ENCODE measurements around the gene UBR2. TPM values are rescaled to one million over a fixed set of nuclear protein-coding genes. Genes with fewer than 3 reads are reported as not detected.

Gene UBR2
- total RNA-seq, 5 donors from 2014 or later (not counting 1 experiment from before 2014, with no cell fraction given), result 41.1 to 47.6 (median 44.8) TPM

DNA sequence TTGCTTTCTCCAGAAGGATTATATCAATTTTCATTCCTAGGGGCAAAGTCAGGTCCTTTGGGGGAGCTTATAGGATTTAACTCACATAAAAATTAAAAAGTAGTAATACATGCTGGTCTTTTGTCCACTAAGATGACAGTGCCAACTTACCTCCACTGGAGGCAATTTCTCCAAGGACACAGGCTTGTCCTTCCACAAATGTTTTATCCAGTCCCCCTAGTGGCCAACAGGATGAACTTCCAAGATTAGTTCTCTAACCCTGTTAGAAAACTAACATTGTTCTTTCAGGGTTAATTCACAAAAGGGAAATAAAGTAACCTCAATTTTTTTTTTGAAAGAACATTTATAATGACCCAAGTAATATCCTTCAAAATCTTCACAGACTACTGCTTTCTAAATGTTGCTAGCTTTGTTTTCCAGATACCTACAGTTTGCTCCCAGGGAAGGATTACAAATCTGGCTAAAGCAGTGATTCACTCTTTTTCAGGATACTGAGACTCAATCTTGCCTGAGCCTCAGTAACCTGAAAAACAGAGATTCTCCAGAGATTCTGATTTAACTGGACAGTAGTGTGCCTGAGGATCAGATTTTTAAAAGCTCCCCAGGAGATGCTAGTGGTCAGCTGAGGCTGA is 31.7 kb upstream of the UBR2 start:
- Histone ChIP-seq H3K9me3 (no peaks in the 10 kb centered on the region), H3K27me3 (replicated peaks in 1 of 2; ENCODE audit: control insufficient read depth in 2 of 2, extremely low read depth in 1 of 2, insufficient read depth in 2 of 2, low read length in 1 of 2) (no peaks in the 10 kb centered on the region), H3K27ac (ENCODE audit: low read length) (no peak overlapping the region), H3K4me3 (ENCODE audit: control insufficient read depth in 1 of 2, extremely low read depth in 1 of 2, low read length in 1 of 2) (no peak overlapping the region), H3K36me3 (ENCODE audit: control insufficient read depth in 2 of 2, extremely low read depth in 1 of 2, insufficient read depth in 1 of 2, low read length in 1 of 2) (no peaks in the 10 kb centered on the region), H3K4me1 (ENCODE audit: control insufficient read depth in 1 of 2, extremely low read depth in 1 of 2, insufficient read depth in 2 of 2, low read length in 2 of 2) (no peaks in the 10 kb centered on the region)
- H3K4me1 Mint-ChIP-seq, result no peaks in the 10 kb centered on the region
- no peaks in the 10 kb centered on the region for H3K27me3 Mint-ChIP-seq
- no peak overlapping the region for H3K27ac Mint-ChIP-seq
- H3K4me3 Mint-ChIP-seq, result no peak overlapping the region
- H3K9me3 Mint-ChIP-seq, result no peaks in the 10 kb centered on the region
- no peaks in the 10 kb centered on the region for H3K36me3 Mint-ChIP-seq
- ATAC-seq (replicated peaks in 1 of 4), result peak in 1 of 4 experiments; percentile 54
- ChIA-PET POLR2A (interaction anchor here in 1 of 2 donors (0.5 to 0.6 kb wide), 2 partner anchors 25 to 437 kb away, joined by 3 read pairs; no protein-coding TSS in a partner anchor), CTCF (interaction anchor here (0.7 to 2.1 kb wide), 8 partner anchors 15 to 1812 kb away, joined by 3 to 10 read pairs (median 4); no protein-coding TSS in a partner anchor)
- DNase-seq, result peak in 9 of 35 experiments; percentile 3 to 70 (median 11)

DNA sequence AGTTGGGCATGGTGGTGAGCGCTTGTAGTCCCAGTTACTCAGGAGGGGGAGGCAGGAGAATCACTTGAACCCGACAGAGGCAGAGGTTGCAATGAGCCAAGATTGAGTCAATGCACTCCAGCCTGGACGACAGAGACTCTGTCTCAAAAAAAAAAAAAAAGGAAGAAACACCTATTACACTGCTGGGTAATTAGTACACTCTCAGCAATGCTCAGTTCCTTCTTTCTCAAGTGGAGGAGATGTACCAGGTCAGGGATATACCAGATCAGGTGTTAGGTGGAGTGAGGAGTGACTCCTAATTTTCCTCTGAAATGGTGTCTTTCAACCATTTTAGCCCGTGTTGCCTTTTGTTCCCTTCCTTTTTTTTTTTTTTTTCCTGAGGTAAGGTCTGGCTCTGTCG is 30.0 kb upstream of the UBR2 start:
- ChIA-PET POLR2A (no interaction called here), CTCF (interaction anchor here in 1 of 2 donors (0.7 to 1.0 kb wide), 2 partner anchors 14 to 1423 kb away, joined by 3 read pairs; no protein-coding TSS in a partner anchor)
- Mint-ChIP-seq H3K4me3 (no peak overlapping the region), H3K4me1 (no peaks in the 10 kb centered on the region), H3K9me3 (no peaks in the 10 kb centered on the region), H3K27ac (no peak overlapping the region), H3K36me3 (no peaks in the 10 kb centered on the region), H3K27me3 (no peaks in the 10 kb centered on the region)
- 100% methylated on average over 1 of the region's 5 CpGs for WGBS (ENCODE audit: insufficient coverage)
- Histone ChIP-seq H3K9me3 (no peaks in the 10 kb centered on the region), H3K4me3 (ENCODE audit: control insufficient read depth in 1 of 2, extremely low read depth in 1 of 2, low read length in 1 of 2) (no peak overlapping the region), H3K36me3 (ENCODE audit: control insufficient read depth in 2 of 2, extremely low read depth in 1 of 2, insufficient read depth in 1 of 2, low read length in 1 of 2) (no peaks in the 10 kb centered on the region), H3K4me1 (ENCODE audit: control insufficient read depth in 1 of 2, extremely low read depth in 1 of 2, insufficient read depth in 2 of 2, low read length in 2 of 2) (no peaks in the 10 kb centered on the region), H3K27me3 (replicated peaks in 1 of 2; ENCODE audit: control insufficient read depth in 2 of 2, extremely low read depth in 1 of 2, insufficient read depth in 2 of 2, low read length in 1 of 2) (no peaks in the 10 kb centered on the region), H3K27ac (ENCODE audit: low read length) (no peak overlapping the region)
- DNase-seq, result no peak
- ATAC-seq (replicated peaks in 1 of 4), result no peak

DNA sequence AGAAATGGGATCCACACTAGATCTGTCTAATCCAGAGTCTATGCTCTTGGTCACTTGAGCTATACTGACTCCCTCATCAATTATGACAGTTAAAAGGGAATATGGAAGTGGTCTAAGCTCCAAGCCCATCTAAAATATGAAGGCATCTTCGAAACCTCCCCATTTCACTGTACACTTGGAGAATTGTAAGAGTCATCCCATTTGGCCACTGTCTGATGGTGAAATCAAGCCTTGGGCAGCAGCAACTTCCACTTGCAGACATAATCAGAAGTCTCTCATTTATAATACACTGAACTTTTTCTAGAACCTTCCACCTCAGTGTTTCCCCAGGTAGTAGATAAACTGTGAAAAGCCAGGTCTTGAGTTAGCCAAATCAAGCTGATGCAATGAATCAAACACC is 26.3 kb upstream of the UBR2 start:
- Histone ChIP-seq H3K4me3 (ENCODE audit: control insufficient read depth in 1 of 2, extremely low read depth in 1 of 2, low read length in 1 of 2) (no peak overlapping the region), H3K4me1 (ENCODE audit: control insufficient read depth in 1 of 2, extremely low read depth in 1 of 2, insufficient read depth in 2 of 2, low read length in 2 of 2) (no peaks in the 10 kb centered on the region), H3K27me3 (replicated peaks in 1 of 2; ENCODE audit: control insufficient read depth in 2 of 2, extremely low read depth in 1 of 2, insufficient read depth in 2 of 2, low read length in 1 of 2) (no peaks in the 10 kb centered on the region), H3K9me3 (no peaks in the 10 kb centered on the region), H3K27ac (ENCODE audit: low read length) (no peak overlapping the region), H3K36me3 (ENCODE audit: control insufficient read depth in 2 of 2, extremely low read depth in 1 of 2, insufficient read depth in 1 of 2, low read length in 1 of 2) (no peaks in the 10 kb centered on the region)
- ChIA-PET CTCF (interaction anchor here (1.7 to 3.1 kb wide), 2 partner anchors 10 kb away, joined by 6 to 12 read pairs; no protein-coding TSS in a partner anchor), POLR2A (no interaction called here)
- H3K9me3 Mint-ChIP-seq, result no peaks in the 10 kb centered on the region
- no peak for DNase-seq
- H3K4me1 Mint-ChIP-seq, result no peaks in the 10 kb centered on the region
- no peak overlapping the region for H3K4me3 Mint-ChIP-seq
- peaks cover 0 to 4% of the 10 kb centered on the region in 2 donors for H3K27me3 Mint-ChIP-seq
- ATAC-seq (replicated peaks in 1 of 4), result no peak
- H3K36me3 Mint-ChIP-seq, result no peaks in the 10 kb centered on the region
- H3K27ac Mint-ChIP-seq, result no peak overlapping the region
- WGBS (ENCODE audit: insufficient coverage), result no CpG with 5 or more reads among the region's 1 CpG

DNA sequence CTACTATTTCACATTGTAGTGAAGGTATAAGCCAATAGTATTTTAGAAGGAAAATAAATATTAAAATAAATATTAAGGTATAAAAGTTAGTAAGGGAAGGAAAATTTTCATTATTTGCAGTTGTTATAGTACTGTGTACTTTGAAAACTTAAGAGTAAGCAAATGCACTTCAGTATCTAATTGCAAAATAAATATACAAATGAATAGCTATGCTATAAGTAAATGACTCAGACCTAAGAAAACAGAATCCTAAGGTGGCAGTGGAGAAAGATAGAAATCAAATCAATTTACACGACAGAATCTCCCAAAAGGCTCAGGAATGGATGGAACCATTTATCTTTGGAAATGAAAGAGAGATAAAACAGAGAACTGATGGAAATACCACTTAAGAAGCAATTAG is 24.7 kb upstream of the UBR2 start:
- no peak for DNase-seq
- no peaks in the 10 kb centered on the region for H3K4me1 Mint-ChIP-seq

DNA sequence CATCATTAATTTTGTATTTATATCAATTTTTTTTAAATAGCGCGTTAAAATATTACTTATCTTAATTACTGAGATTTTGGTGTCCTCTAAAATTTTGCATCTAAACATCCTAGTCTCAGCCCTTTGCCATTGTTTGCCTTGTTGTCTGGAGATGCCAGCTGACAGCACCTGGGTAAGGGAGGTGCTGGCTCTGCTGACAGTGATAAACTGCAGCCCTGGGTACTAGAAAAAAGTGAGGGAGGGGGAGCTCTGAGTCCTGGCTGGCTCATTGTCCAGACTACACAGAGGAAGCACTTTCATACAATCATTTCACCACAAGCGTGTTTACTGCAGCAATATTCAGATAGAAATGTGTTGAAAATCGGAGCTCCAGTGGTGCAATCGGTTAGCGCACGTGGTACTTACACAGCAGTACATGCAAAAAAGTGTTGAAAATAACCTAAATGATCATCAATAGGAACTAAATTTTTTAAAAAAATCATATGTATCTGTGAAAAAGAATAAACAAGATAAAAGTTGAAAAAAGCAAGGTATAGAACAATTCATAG is 18.5 kb upstream of the UBR2 start:
- Mint-ChIP-seq H3K27ac (no peak overlapping the region), H3K27me3 (peaks cover 0 to 5% of the 10 kb centered on the region in 2 donors), H3K36me3 (no peaks in the 10 kb centered on the region), H3K4me3 (no peak overlapping the region), H3K9me3 (no peaks in the 10 kb centered on the region), H3K4me1 (peaks cover 10 to 12% (median 12%) of the 10 kb centered on the region in 3 donors)
- POLR2A ChIA-PET, result no interaction called here
- H3K9me3 ChIP-seq, result no peaks in the 10 kb centered on the region
- H3K4me1 ChIP-seq (ENCODE audit: control insufficient read depth in 1 of 2, extremely low read depth in 1 of 2, insufficient read depth in 2 of 2, low read length in 2 of 2), result peaks cover 3 to 12% of the 10 kb centered on the region in 2 experiments
- no peak overlapping the region for H3K27ac ChIP-seq (ENCODE audit: low read length)
- DNase-seq (no peak), ATAC-seq (replicated peaks in 1 of 4) (no peak)
- no peak overlapping the region for H3K4me3 ChIP-seq (ENCODE audit: control insufficient read depth in 1 of 2, extremely low read depth in 1 of 2, low read length in 1 of 2)
- no CpG with 5 or more reads among the region's 7 CpGs for WGBS (ENCODE audit: insufficient coverage)
- no peaks in the 10 kb centered on the region for H3K36me3 ChIP-seq (ENCODE audit: control insufficient read depth in 2 of 2, extremely low read depth in 1 of 2, insufficient read depth in 1 of 2, low read length in 1 of 2)
- H3K27me3 ChIP-seq (replicated peaks in 1 of 2; ENCODE audit: control insufficient read depth in 2 of 2, extremely low read depth in 1 of 2, insufficient read depth in 2 of 2, low read length in 1 of 2), result no peaks in the 10 kb centered on the region
- CTCF ChIA-PET, result interaction anchor here (0.6 kb wide), 2 partner anchors 20 to 71 kb away, joined by 3 read pairs; no protein-coding TSS in a partner anchor

More for the DNA sequence above, 24.7 kb upstream of the UBR2 start:
- no peak overlapping the region for H3K4me3 Mint-ChIP-seq
- H3K9me3 ChIP-seq, result no peaks in the 10 kb centered on the region
- 100% methylated on average over 1 of the region's 1 CpG for WGBS (ENCODE audit: insufficient coverage)
- no peaks in the 10 kb centered on the region for H3K36me3 Mint-ChIP-seq
- H3K9me3 Mint-ChIP-seq, result no peaks in the 10 kb centered on the region
- no peaks in the 10 kb centered on the region for H3K4me1 ChIP-seq (ENCODE audit: control insufficient read depth in 1 of 2, extremely low read depth in 1 of 2, insufficient read depth in 2 of 2, low read length in 2 of 2)
- ATAC-seq (replicated peaks in 1 of 4), result no peak
- no peaks in the 10 kb centered on the region for H3K36me3 ChIP-seq (ENCODE audit: control insufficient read depth in 2 of 2, extremely low read depth in 1 of 2, insufficient read depth in 1 of 2, low read length in 1 of 2)
- H3K27ac Mint-ChIP-seq, result no peak overlapping the region
- no peak overlapping the region for H3K27ac ChIP-seq (ENCODE audit: low read length)
- POLR2A ChIA-PET, result no interaction called here
- H3K4me3 ChIP-seq (ENCODE audit: control insufficient read depth in 1 of 2, extremely low read depth in 1 of 2, low read length in 1 of 2), result no peak overlapping the region
- no peaks in the 10 kb centered on the region for H3K27me3 ChIP-seq (replicated peaks in 1 of 2; ENCODE audit: control insufficient read depth in 2 of 2, extremely low read depth in 1 of 2, insufficient read depth in 2 of 2, low read length in 1 of 2)
- CTCF ChIA-PET, result no interaction called here
- H3K27me3 Mint-ChIP-seq, result peaks cover 0 to 4% of the 10 kb centered on the region in 2 donors

DNA sequence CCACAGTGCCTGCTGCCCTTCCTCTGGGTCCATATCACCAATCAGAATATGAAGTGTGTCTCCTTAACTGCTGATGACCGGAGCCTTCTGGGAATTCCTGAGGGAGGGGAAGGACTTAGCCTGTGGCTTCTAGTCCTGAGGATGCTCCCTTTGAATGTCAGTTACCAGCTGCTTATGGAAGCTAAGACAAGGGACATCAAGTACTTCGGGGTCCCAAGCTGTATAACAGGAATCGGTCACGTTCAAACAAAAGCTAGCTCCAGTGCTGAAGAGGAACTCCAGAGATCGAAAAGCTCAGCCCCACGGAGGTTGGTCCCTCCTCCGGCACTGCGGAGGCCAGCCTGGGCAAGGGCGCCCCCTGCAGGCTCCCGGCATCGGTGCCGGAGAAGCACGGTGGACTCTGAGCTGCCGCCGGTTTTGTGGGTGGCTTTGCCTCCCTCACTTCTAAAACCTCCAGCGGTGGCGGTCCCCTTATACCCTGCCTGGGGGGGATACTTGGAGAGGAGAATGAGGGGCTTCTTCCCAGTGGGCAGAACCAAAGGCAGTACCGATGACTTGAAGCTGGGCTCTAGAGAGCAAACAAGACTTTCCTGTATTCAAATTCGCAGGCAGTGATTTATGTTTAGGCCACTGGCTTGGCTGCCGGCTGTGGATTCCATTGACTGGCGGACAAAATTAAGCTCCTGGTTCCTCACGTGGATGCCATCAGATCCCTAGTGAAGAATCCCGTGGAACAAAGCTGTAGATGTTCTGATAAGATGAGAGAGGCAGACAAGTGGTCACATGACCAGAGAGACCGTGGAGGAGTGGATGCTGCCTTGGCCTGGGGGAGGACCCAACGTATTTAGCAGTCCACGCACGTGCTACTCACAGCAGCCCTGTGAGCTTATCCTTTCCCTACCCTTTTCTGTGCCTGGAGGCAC is 16.2 kb upstream of the UBR2 start:
- Mint-ChIP-seq H3K4me3 (peak overlapping the region; percentile 60 to 71 (median 62)), H3K27ac (peak overlapping the region in 1 of 2 donors; percentile 61), H3K4me1 (peaks cover 10 to 12% (median 12%) of the 10 kb centered on the region in 3 donors), H3K36me3 (no peaks in the 10 kb centered on the region), H3K9me3 (no peaks in the 10 kb centered on the region), H3K27me3 (peaks cover 2 to 8% of the 10 kb centered on the region in 2 donors)
- CTCF ChIA-PET, result interaction anchor here (0.5 to 2.5 kb wide), 63 partner anchors 9 to 963 kb away, joined by 3 to 51 read pairs (median 4); partner anchors contain the start of genes UBR2 (in 2 of the 2), BYSL (in 1 of the 2), CNPY3 (in 1 of the 2) and FRS3 (in 1 of the 2)
- Histone ChIP-seq H3K36me3 (ENCODE audit: control insufficient read depth in 2 of 2, extremely low read depth in 1 of 2, insufficient read depth in 1 of 2, low read length in 1 of 2) (no peaks in the 10 kb centered on the region), H3K9me3 (no peaks in the 10 kb centered on the region), H3K27ac (ENCODE audit: low read length) (no peak overlapping the region), H3K4me1 (ENCODE audit: control insufficient read depth in 1 of 2, extremely low read depth in 1 of 2, insufficient read depth in 2 of 2, low read length in 2 of 2) (peaks cover 3 to 12% of the 10 kb centered on the region in 2 experiments), H3K27me3 (replicated peaks in 1 of 2; ENCODE audit: control insufficient read depth in 2 of 2, extremely low read depth in 1 of 2, insufficient read depth in 2 of 2, low read length in 1 of 2) (no peaks in the 10 kb centered on the region), H3K4me3 (ENCODE audit: control insufficient read depth in 1 of 2, extremely low read depth in 1 of 2, low read length in 1 of 2) (peak overlapping the region; percentile 35 to 50)
- peak; percentile 96 to 99 (median 99) for ATAC-seq (replicated peaks in 1 of 4)
- DNase-seq, result peak; percentile 64 to 91 (median 83)
- WGBS (ENCODE audit: insufficient coverage), result 7% methylated on average over 16 of the region's 27 CpGs
- POLR2A ChIA-PET, result interaction anchor here (0.5 to 1.2 kb wide), 5 partner anchors 331 to 1145 kb away, joined by 3 to 7 read pairs (median 4); no protein-coding TSS in a partner anchor
